ENCODE results near the gene UBL3. TPM values are rescaled to one million over a fixed set of nuclear protein-coding genes. Genes with fewer than 3 reads are reported as not detected.

Gene UBL3
- total RNA-seq, 4 donors from 2014 or later: 18.2 to 37.5 (median 25.8) TPM

- Histone ChIP-seq H3K36me3 (peaks cover 0 to 8% (median 0%) of the 10 kb centered on the region in 3 donors), H3K27ac (no peak overlapping the region), H3K9me3 (no peaks in the 10 kb centered on the region), H3K27me3 (no peaks in the 10 kb centered on the region), H3K4me1 (peaks cover 0 to 5% (median 0%) of the 10 kb centered on the region in 4 donors), H3K4me3 (no peak overlapping the region)
- no peak for DNase-seq
- no peak for TF ChIP-seq CTCF (IDR thresholded peaks at IDR 0.05)
- TF ChIP-seq POLR2A (IDR thresholded peaks at IDR 0.05): no peak
Observed at GRCh38 chr13:29830000-29830399, 20.4 kb downstream of the UBL3 start.

GRCh38 chr13:29819143-29819542, 31.3 kb downstream of the UBL3 start:
- Histone ChIP-seq H3K27ac (no peak overlapping the region), H3K4me1 (peaks cover 0 to 8% (median 3%) of the 10 kb centered on the region in 4 donors), H3K36me3 (no peaks in the 10 kb centered on the region), H3K9me3 (no peaks in the 10 kb centered on the region), H3K4me3 (no peak overlapping the region), H3K27me3 (no peaks in the 10 kb centered on the region)
- TF ChIP-seq POLR2A (IDR thresholded peaks at IDR 0.05) (no peak), CTCF (IDR thresholded peaks at IDR 0.05) (no peak)
- DNase-seq: no peak

GRCh38 chr13:29817604-29818378, 32.6 kb downstream of the UBL3 start:
- H3K27me3 ChIP-seq: no peaks in the 10 kb centered on the region
- H3K9me3 ChIP-seq: no peaks in the 10 kb centered on the region
- DNase-seq: no peak
- no peak overlapping the region for H3K4me3 ChIP-seq
- peaks cover 0 to 8% (median 3%) of the 10 kb centered on the region in 4 donors for H3K4me1 ChIP-seq
- H3K27ac ChIP-seq: no peak overlapping the region
- no peaks in the 10 kb centered on the region for H3K36me3 ChIP-seq
- TF ChIP-seq POLR2A (IDR thresholded peaks at IDR 0.05) (no peak), CTCF (IDR thresholded peaks at IDR 0.05) (no peak)

GRCh38 chr13:29816715-29817114, 33.7 kb downstream of the UBL3 start:
- H3K9me3 ChIP-seq: no peaks in the 10 kb centered on the region
- DNase-seq: no peak
- peaks cover 0 to 9% (median 3%) of the 10 kb centered on the region in 4 donors for H3K4me1 ChIP-seq
- TF ChIP-seq CTCF (IDR thresholded peaks at IDR 0.05) (no peak), POLR2A (IDR thresholded peaks at IDR 0.05) (no peak)
- no peak overlapping the region for H3K27ac ChIP-seq
- no peaks in the 10 kb centered on the region for H3K27me3 ChIP-seq
- H3K36me3 ChIP-seq: no peaks in the 10 kb centered on the region
- no peak overlapping the region for H3K4me3 ChIP-seq

- Histone ChIP-seq H3K36me3 (no peaks in the 10 kb centered on the region), H3K27me3 (no peaks in the 10 kb centered on the region), H3K4me1 (peaks cover 0 to 16% (median 4%) of the 10 kb centered on the region in 4 donors), H3K9me3 (no peaks in the 10 kb centered on the region), H3K27ac (no peak overlapping the region), H3K4me3 (no peak overlapping the region)
- no peak for TF ChIP-seq POLR2A (IDR thresholded peaks at IDR 0.05)
- TF ChIP-seq CTCF (IDR thresholded peaks at IDR 0.05): no peak
- DNase-seq: no peak
Observed at GRCh38 chr13:29815336-29815735, 35.1 kb downstream of the UBL3 start.

Data from Peyer's patch (tissue), 4 donors.